Measurements from ENCODE around the gene GPHA2. TPM values are rescaled to one million over a fixed set of nuclear protein-coding genes. Genes with fewer than 3 reads are reported as not detected.
"Not testable (repeated sequence)": the region's sequence is repeated elsewhere in the genome, so short reads cannot be mapped to it uniquely, and the experiment has no call there.

Gene GPHA2, protein sequence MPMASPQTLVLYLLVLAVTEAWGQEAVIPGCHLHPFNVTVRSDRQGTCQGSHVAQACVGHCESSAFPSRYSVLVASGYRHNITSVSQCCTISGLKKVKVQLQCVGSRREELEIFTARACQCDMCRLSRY
- polyA plus RNA-seq (2013, experiment 1 of 2; ENCODE audit: insufficient read length) = not detected
- not detected for polyA plus RNA-seq (2013, experiment 2 of 2; ENCODE audit: insufficient read length)

DNA sequence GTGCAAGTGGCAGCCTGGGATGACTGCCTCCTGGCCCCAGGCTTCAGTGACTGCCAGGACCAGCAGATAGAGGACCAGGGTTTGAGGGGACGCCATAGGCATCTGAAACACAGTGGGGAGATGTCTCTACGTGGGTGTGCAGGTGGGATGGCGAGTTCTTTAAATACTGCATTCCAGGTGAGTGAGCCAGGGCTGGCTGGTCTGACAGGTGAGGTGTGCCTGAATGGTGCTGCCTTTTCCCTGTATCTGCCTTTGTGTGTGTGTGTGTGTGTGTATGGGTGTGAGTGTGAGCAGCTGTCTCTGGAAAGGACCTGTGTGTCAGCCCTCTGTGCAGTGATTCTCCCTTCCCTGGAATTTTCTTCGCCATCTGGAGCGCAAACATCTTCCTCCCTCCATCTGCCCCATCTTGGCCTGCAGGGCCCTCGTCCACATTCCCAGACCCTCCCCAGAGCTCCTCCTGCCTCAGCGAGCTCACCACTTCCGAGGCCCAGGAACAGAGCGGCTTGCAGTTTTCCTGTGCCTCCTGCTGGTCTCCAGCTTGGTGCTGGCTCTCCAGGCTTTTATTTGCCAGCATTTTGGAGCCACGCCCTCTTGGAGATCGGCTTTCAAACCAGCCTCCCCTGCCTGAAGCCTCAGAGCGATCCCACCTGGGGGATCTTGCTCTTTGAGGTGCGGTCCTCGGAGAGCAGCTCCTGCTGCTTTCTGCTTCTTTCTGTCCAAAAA lies at the start of gene GPHA2:
Gene GPHA2 (minus strand): TSS at position 535 of the 723 bp plus-strand sequence. CDS start 433 bp downstream, at position 102.
- DNase-seq = peak; percentile 28

DNA sequence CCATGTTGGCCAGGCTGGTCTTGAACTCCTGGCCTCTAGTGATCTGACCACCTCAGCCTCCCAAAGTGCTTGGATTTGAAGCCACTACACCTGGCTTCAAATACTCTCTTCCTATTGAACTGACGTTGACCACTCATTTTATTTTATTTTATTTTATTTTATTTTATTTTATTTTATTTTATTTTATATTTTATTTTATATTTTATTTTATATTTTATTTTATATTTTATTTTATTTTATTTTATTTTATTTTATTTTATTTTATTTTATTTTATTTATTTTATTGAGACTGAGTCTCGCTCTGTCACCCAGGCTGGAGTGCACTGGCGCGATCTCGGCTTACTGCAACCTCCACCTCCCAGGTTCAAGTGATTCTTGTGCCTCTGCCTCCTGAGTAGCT lies 47.6 kb upstream of the GPHA2 start:
- not testable (repeated sequence) for DNase-seq

DNA sequence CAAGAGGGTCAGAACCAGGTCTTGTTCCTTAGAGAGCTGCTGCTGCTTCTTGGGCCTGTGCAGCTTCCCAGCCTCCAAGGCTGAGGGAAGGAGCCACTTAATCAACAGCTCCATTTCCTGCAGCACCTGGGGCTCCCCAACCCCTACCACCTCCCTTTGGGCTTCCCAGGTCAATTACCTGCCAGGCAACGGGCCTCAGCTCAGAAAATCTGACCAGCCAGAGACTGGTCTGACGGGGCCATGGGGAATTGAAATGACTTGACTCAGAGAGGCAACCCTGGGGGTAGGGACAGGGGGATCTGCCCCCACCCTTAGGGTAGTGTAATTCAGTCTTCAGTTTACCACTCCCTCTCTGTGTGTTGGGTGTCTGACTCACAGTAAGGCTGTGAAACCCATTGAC lies 41.0 kb upstream of the GPHA2 start:
- no peak for DNase-seq

DNA sequence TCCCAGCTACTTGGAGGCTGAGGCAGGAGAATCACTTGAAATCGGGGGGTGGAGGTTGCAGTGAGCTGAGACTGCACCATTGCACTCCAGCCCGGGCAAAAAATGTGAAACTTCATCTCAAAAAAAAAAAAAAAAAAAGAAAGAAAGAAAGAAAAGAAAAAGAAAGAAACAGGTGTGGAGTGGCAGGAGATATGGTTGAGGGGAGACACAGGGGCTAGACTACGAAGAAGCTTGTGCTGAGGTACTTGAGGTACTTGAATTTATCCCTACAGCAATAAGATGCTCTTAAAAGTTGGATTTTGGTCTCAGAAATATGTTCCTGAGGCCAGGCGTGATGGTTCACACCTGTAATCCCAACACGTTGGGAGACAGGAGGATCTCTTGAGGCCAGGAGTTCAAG lies 38.4 kb upstream of the GPHA2 start:
- no peak for DNase-seq

DNA sequence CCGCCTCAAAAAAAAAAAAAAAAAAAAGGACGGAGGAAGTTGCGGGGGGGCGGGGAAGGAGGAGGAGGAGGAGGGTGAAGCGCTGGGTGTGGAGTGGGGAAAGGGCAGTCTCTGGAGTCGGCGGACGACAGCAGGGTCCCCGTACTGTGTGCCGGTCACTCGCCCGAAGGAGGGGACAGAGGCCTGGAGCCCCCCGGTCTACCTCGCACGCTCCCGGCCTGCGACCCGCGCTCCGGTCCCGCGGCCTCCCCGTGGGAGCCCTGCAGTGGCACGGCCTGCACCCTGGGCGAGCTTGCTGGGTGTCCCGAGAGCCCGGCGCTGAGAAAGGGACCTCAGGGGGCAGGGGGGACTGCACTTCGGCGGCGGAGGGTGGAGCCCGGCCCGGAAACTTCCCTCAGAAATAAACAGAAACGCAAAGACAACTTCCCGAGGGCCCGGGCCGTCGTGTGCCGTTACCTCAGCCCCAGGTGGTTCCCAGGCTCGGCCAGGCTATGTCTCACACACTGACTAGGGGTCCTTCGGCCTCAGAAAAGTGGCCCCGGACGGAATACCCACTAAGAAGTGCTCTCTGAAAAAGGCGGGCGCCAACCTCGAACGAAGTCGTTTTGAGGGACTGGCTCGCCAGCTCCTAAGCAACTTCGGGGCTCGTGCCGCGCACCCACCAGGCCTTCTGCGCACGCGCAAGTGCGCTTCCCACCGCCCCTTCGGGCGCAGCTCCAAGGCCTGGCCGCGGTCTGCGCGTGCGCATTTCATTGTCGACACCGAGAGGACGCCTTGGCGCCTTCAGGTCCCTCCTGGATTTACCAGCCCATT lies 35.9 kb upstream of the GPHA2 start, which contains the start of gene MAJIN:
Gene MAJIN (minus strand): TSS at position 688 of the 813 bp plus-strand sequence. CDS start 12,703 bp downstream, outside the sequence.
- peak; percentile 76 for DNase-seq

DNA sequence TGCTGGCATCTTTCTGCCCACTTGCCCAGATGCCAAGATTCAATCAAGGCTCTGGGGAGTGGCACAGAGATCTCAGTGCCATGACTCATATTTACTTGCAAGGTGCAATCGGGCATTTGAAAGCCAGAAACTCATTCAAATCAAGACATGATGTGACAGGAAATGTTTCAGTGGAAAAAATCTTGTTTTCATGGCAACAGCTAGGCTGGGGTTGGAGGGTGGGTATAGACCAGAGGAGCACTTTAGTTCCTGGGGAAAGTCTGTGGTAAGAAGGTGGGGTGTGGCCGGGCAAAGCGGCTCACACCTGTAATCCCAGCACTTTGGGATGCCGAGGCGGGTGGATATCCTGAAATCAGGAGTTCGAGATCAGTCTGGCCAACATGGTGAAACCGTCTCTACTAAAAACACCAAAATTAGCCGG lies 35.0 kb upstream of the GPHA2 start:
- DNase-seq = no peak

DNA sequence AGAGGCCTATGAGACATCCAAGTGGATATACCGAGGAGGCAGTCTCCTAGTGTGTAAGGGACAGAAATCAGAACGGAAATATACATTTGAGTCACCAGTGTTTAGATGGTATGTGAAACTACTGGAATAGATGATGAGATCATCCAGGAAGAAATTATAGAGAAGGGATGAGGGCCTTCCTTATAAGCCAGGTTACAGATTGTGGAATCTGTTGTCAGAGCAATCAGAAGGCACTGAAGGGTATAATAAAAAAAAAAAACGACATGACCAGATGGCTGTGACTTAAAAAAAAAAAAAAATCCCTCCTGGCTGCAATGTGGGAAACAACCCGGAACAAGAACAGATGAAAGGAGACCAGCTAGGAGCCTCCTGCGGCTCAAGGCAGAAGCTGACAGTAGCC lies 33.5 kb upstream of the GPHA2 start:
- peak; percentile 85 for DNase-seq

DNA sequence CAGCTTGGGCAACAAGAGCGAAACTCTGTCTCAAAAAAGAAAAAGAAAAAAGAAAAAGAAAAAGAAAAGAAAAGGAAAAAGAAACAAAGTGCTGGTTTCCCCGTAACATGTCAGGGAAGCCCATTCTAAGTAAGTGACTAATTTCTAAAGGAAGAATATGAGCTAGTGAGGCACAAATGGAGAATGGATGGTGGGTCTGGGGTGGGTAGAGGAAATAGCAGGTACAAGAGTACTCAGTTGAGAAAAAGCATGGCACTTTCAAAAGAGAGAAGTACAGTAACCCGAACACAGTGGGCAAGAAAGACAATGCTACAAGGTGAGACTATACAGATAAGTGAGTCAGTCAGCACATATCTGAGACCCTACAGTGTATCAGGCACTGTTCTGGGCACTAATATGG lies 31.7 kb upstream of the GPHA2 start:
- DNase-seq = no peak

DNA sequence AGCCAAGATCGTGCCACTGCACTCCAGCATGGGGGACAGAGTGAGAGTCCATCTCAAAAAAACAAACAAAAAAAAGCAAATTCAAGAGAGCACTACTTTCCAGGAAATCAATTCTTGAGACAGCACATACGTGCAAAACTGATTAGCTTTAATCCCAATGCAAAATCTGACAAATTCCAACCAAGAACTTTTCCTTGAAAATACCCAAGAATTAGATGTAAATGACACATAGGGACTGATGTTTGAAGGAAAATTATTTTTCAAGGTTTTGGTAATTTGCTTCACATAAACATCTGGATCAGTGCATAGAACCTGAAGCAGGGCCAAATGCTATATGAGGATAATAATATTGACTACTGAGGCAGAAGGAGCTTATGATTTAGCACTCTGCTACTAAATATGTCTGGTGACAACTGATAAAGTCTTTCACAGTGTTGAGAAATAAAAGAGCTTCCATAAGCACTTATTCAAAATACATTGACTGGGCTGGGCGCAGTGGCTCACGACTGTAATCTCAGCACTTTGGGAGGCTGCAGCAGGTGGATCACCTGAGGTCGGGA lies 27.5 kb upstream of the GPHA2 start:
- no peak for DNase-seq

DNA sequence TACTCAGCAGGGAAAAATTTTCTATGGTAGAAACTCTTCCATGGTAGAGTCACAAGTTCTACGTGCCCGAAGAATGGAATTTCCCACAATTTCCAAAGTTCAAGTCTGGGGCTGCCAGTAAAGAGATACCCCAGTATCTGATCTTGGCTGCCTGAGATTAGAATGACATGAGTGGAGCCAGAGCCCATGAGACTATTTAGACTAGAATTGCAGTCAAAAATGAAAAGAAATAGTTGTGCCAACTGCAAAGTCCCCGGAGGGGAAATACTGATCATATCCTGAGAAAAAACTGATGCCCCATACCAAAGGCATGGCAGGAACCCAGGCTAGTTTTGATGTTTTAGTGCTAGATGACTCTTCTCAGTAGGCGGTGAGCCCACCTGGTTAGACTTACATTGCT lies 25.0 kb upstream of the GPHA2 start:
- DNase-seq = no peak

DNA sequence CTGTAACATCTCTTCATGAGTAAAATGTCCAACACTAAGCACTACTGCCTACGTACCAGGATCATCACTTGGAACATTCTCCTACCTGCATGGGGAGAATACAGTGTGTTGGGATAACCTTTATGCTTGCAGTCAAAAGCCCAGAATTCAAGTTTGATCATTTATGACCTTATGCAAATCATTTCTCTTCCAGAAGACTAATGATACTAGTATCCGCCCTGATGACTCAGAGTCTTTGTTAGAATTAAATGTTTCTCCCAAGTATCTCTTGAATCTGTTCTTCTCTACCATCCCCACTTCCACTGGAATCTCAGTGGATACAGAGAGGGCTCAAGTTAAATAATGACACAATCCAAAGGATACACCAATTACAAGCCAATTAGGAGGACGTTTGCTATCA lies 23.8 kb upstream of the GPHA2 start:
- DNase-seq = no peak

DNA sequence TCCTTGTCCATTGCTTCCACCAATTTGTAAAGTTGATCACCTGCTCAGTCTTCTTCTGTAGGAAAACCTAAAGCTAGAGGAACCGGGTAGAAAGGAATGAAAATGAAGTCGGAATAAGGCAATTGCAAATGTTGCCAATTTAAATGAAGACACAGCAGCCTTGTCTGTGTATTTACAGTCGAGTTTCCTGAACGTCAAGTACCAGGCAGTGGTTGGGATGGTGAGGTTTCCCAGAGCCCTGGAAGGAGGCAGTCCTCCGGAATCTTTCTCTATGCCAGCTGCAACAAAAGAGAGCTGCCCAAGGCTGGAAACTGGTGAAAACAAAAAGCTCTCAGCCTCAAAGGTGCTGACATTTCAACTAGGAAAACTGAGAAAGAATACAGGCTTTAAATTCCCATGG lies 18.5 kb upstream of the GPHA2 start:
- no peak for DNase-seq

DNA sequence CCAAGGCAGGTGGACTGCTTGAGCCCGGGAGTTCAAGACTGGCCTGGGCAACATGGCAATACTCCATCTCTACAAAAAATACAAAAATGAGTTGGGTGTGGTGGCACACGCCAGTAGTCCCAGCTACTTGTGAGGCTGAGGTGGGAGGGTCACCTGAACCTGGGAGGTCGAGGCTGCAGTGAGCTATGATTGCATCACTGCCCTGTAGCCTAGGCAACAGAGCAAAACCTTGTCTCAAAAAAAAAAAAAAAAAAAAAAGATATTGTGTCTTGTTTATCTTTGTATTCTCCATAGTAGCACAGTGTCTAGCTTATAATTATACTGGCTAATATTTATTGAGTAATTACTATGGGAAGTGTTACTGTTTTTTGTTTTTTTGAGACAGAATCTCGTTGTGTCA lies 15.8 kb upstream of the GPHA2 start:
- DNase-seq = no peak

DNA sequence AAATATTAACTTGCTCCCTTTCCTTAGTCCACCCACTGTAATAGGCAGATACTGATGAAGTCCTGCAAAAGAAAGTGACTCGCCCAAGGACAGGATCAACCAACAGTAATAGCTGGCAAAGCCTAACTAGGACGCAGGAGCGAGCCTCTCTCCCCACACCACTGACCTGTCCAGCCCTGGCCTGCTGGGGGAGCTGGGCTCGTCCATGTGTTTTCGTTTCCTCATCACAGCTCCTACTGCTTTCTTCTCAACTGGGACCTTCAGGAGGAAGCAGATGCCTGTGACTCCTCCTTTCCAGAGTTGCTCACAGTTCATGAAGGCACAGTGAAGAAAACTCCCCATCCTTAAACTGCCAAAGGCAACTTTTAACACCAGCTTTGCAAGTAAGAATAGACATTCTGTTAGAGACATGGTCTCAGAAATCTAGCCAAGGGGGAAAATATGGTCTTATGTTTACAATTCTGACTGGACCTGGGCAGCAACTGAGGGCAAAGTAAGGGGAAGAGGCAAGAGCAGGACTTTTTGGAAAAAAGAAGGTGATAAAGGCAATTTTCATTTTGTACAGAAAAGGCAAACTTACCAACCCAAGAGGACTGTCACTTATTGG lies 11.6 kb upstream of the GPHA2 start:
- no peak for DNase-seq

DNA sequence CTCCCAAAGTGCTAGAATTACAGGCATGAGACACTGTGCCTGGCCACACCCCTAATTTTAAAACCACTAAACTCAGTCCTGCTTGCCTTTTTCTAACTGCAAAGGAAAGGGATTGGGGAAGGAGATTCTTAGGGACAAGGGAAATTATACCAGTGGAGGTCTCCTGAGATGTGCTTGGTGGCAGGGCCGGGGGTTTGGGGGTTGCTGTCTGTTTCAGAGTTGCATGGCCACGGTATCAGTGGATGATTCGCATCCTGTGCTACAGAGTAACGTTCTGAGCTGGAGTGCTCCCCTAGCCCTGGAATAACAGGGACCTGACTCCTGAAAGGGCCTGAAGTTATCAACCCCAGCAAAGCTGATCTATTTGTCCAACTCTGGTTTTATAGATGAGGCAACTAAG lies 846 bp upstream of the GPHA2 start:
- no peak for DNase-seq

DNA sequence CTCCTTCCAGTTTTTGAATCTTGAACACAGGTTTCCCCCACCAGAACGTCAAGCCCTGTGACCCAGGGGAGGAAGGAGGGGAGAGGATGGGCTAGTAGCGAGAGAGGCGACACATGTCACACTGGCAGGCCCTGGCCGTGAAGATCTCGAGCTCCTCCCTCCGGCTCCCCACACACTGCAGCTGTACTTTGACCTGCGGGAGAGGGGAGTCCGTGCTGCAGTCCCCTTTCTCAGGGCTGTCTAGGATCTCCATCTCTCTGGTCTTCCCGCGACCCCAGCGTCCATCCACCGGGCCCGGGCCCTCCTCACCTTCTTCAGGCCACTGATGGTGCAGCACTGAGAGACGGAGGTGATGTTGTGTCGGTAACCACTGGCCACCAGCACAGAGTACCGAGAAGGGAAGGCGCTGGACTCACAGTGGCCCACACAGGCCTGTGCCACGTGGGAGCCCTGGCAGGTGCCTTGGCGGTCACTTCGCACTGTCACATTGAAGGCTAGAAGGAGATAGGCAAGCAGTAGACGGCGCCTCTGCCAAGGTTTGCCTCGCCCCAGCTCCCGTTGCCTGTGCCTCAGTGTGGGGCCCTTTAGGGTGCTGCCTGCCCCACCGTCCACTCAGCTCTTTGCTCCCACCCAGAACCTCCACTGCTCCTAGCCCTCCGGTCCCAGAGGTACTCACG lies 873 bp downstream of the GPHA2 start:
- no peak for DNase-seq

DNA sequence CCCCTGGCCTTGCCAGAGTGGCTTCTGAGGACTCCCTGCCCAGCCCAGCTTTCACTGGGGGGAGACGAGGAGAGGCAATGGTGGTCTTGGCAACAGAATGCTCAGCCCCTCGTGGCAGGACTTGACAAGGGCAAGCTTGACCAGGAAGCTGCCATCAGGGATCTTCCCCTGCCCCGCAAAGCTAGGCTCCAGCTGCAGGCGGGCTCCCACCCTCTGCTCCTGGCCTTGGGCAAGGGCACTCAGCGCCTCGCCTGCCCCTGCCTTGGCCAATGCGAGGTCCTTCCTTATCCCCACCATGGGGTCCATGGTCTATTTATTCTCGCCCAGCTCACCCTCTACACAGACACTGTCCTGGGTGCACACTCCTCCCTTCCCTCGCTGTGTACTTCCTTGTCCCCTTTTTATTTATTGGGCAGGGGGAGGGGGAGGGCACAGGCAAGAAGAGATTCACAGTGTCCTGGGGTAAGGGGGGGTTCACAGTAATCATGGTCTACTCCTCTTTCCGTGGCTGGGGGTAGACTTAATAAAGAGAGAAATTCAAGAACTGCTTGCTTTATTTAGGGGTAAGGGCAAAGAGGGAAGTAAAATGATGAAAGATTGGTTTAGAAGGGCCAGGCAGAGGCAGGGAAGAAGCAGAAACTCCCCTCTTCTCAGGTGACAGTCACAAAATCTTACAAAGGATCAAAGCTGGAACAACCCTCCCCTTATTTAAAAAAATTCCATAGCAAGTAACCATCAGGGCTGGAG lies 1.6 kb downstream of the GPHA2 start:
- no peak for DNase-seq

DNA sequence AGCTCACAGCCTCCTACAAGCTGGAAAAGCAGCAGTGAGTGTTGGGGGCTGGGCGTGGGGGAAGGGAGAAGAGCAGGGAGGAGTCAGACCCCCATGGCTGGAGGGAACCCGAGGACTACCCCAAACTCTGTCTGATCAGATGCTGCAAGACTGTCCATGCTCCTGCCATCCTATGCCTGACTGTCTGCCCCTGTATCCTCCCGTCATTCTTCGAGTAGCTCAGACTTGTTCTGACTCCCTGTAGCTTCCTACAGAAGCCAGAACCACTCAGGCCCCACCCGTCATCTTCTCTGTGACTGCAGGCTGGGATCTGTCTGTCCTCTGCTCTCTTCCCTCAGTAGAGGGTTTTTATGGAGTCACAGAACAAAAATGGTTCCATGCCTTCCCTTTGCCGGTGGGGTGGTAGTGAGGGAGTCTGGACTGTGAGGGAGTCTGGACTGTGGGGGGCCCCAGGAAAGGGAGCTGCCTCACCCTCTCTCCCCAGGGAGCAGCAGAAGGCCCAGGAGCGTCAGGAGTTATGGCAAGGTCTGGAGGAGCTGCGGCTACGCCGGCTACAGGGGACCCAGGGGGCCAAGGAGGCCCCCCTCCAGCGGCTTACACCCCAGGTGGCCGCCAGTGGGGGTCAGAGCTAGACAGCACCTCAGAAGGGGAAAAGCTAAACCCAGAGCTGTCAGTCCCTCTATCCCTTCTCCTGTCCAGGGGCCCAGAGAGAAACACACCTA lies 2.3 kb downstream of the GPHA2 start:
- no peak for DNase-seq

DNA sequence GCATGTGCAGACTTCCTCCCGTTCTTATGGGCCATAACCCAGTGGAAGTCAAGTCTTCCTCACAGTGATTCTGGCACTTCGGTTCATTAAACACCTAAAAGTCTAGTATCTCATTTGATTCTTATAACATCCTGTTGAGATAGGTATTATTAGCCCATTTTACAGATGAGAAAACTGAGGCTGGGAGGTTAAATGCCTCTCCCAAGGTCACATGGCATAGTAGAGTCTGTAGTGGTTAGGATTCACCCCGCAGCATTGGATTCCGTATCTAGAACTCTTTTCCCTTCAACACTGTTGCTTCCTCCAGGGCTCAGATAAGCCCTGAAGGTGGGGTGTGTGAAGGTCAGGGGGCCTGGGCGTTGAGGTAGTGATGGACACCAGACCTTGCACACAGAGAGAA lies 3.4 kb downstream of the GPHA2 start:
- DNase-seq = no peak

DNA sequence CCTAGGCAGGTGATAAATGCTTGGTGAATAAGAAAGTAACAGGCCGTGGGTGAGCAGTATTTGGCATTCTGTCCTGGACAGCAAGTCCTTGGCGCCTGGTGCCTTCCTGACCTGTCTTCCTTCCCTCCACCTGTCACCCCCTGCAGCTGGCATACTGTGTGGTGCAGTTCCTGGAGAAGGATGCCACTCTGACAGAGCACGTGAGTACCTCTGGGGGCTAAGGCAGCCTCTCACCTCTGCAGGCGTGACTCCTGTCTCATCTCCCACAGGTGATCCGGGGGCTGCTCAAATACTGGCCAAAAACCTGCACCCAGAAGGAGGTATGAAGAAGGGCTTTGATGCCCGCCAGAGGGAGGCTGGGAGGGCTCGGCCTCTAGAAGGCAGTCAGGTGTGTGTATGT lies 4.4 kb downstream of the GPHA2 start:
- DNase-seq = no peak

DNA sequence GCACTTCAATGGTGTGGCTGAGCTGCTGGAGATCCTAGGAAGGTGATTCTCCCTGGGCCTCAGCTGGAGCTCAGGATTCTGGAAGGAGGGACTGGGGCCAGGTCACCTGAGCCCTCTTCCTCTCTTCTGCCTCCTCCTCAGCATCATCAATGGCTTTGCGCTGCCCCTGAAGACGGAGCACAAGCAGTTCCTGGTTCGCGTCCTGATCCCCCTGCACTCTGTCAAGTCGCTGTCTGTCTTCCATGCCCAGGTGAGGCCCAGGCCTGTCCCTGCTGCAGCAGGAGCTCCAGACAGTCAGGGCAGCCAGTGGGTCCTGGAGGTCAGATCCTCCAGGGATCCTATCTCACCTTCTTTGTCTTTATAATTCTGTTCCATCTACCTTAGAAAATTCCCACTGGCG lies 5.4 kb downstream of the GPHA2 start:
- no peak for DNase-seq

Data from fibroblast of skin of back (primary cell).